ENCODE data around the gene TMED4.
A peak's percentile ranks its signal among the peaks of the same experiment; 100 is the strongest.

The TMED4 gene

GRCh38 chr7:44581879-44582603 lies at the start of gene TMED4:
TMED4 (minus strand) TSS chr7:44582231; CDS start chr7:44582206, 25 bp downstream.
- FAIRE-seq: peak; percentile 94

GRCh38 chr7:44631458-44632115 lies 49.6 kb upstream of the TMED4 start:
- FAIRE-seq: no peak

- FAIRE-seq: no peak
Measured at GRCh38 chr7:44630792-44631457, 48.9 kb upstream of the TMED4 start.

GRCh38 chr7:44629829-44630522 lies 47.9 kb upstream of the TMED4 start:
- FAIRE-seq: no peak

GRCh38 chr7:44626620-44627019 lies 44.6 kb upstream of the TMED4 start:
- no peak for FAIRE-seq

GRCh38 chr7:44625526-44626471 lies 43.8 kb upstream of the TMED4 start:
- no peak for FAIRE-seq

GRCh38 chr7:44624318-44624717 lies 42.3 kb upstream of the TMED4 start:
- no peak for FAIRE-seq

- no peak for FAIRE-seq
Measured at GRCh38 chr7:44622342-44623151, 40.5 kb upstream of the TMED4 start.

- FAIRE-seq: no peak
Measured at GRCh38 chr7:44621750-44622103, 39.7 kb upstream of the TMED4 start.

GRCh38 chr7:44621034-44621749 lies 39.2 kb upstream of the TMED4 start:
- FAIRE-seq: no peak

GRCh38 chr7:44618753-44619152 lies 36.7 kb upstream of the TMED4 start:
- FAIRE-seq: no peak

GRCh38 chr7:44618045-44618444 lies 36.0 kb upstream of the TMED4 start:
- no peak for FAIRE-seq

GRCh38 chr7:44617225-44617890 lies 35.3 kb upstream of the TMED4 start:
- FAIRE-seq: no peak

GRCh38 chr7:44616545-44616944 lies 34.5 kb upstream of the TMED4 start:
- peak; percentile 76 for FAIRE-seq

GRCh38 chr7:44615793-44616192 lies 33.8 kb upstream of the TMED4 start:
- FAIRE-seq: no peak

- no peak for FAIRE-seq
Measured at GRCh38 chr7:44615149-44615611, 33.1 kb upstream of the TMED4 start.

- FAIRE-seq: no peak
Measured at GRCh38 chr7:44609829-44610228, 27.8 kb upstream of the TMED4 start.

- FAIRE-seq: no peak
Measured at GRCh38 chr7:44608916-44609648, 27.1 kb upstream of the TMED4 start.
